ENCODE measurements around the gene ENC1.

- TF ChIP-seq CTCF (IDR thresholded peaks at IDR 0.05) (no peak), POLR2A (IDR thresholded peaks at IDR 0.05) (no peak)
Observed at GRCh38 chr5:74626386-74627222, 13.9 kb downstream of the ENC1 start.
